HepG2 (cell line): ENCODE data around the gene TMEM9. TPM values are rescaled to one million over a fixed set of nuclear protein-coding genes. Genes with fewer than 3 reads are reported as not detected.

Source experiments
- CHD4 ChIP-seq: fragments of 200-600 bp; sonication (generic); IDR thresholded peaks from 2 replicates; pipeline ENCODE4 v1.7.0; 2017; ENCODE audit warnings: mild to moderate bottlenecking, low read length, borderline replicate concordance
- EHMT2 ChIP-seq: fragments of 200-600 bp; sonication (generic); IDR thresholded peaks from 2 replicates; pipeline ENCODE4 v1.7.0; 2017; ENCODE audit warnings: antibody characterized with exemption, low read depth, low read length, borderline replicate concordance
- MTA1 ChIP-seq: sonication (generic); formaldehyde crosslinking; IDR thresholded peaks from 2 replicates; pipeline ENCODE4 v1.4.0; 2020; ENCODE audit warnings: missing genetic modification reagents, mild to moderate bottlenecking, borderline replicate concordance
- REL ChIP-seq: sonication (generic); formaldehyde crosslinking; conservative IDR thresholded peaks from 2 replicates; pipeline ENCODE4 v1.8.0; 2022; ENCODE audit warnings: mild to moderate bottlenecking, missing genetic modification reagents, moderate library complexity
- RNF2 ChIP-seq: fragments of 450-650 bp; conservative IDR thresholded peaks from 2 replicates; pipeline ENCODE4 v1.6.1; 2016; ENCODE audit warnings: low read depth
- polyA plus RNA-seq, 8 experiments: library from polyadenylated mRNA; depleted of rRNA in 3 of 8; stranded (reverse) in 7 of 8; unstranded in 1 of 8; fragments of >200 nt; fragmentation: Illumina TruSeq in 4 of 8; extraction: Trizol in 4 of 8; gene quantifications; 2 replicates each; pipeline versions ENCODE4 v1.2.1 to v1.2.3, GENCODE V29; 2011 to 2016; ENCODE audit warnings: low read depth in 4 of 8, missing spikeins in 1 of 8, mixed read lengths in 1 of 8; ENCODE audit not compliant: insufficient read depth in 1 of 8
- total RNA-seq, 5 experiments: library from RNA; depleted of rRNA; stranded (reverse); fragments of >200 nt; fragmentation: Illumina TruSeq; extraction: Trizol; gene quantifications; 2 replicates each; pipeline ENCODE4 v1.2.3, GENCODE V29; 2016; ENCODE audit warnings: low read depth in 1 of 5
- TF ChIP-seq, protein P1 (sequence below): sonication (generic); formaldehyde crosslinking; IDR thresholded peaks from 2 replicates; pipeline ENCODE4 v1.8.1; 2022; ENCODE audit warnings: low read depth, mild to moderate bottlenecking, missing genetic modification reagents
- TF ChIP-seq, protein P2 (sequence below): sonication (generic); formaldehyde crosslinking; IDR thresholded peaks from 2 replicates; pipeline ENCODE4 v1.4.0; 2020; ENCODE audit warnings: missing genetic modification reagents

Gene TMEM9
- total and polyA plus RNA-seq, 2 of the 13 experiments (the other 11 are each of a cell fraction or from before 2014, with no cell fraction given) = 60.9 to 102 TPM

GRCh38 chr1:201098992-201099677 lies 55.1 kb downstream of the TMEM9 start (continued):
- TF ChIP-seq, protein P1, sequence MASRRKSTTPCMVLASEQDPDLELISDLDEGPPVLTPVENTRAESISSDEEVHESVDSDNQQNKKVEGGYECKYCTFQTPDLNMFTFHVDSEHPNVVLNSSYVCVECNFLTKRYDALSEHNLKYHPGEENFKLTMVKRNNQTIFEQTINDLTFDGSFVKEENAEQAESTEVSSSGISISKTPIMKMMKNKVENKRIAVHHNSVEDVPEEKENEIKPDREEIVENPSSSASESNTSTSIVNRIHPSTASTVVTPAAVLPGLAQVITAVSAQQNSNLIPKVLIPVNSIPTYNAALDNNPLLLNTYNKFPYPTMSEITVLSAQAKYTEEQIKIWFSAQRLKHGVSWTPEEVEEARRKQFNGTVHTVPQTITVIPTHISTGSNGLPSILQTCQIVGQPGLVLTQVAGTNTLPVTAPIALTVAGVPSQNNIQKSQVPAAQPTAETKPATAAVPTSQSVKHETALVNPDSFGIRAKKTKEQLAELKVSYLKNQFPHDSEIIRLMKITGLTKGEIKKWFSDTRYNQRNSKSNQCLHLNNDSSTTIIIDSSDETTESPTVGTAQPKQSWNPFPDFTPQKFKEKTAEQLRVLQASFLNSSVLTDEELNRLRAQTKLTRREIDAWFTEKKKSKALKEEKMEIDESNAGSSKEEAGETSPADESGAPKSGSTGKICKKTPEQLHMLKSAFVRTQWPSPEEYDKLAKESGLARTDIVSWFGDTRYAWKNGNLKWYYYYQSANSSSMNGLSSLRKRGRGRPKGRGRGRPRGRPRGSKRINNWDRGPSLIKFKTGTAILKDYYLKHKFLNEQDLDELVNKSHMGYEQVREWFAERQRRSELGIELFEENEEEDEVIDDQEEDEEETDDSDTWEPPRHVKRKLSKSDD (CRISPR knock-in tag) = no peak
- TF ChIP-seq, protein P2, sequence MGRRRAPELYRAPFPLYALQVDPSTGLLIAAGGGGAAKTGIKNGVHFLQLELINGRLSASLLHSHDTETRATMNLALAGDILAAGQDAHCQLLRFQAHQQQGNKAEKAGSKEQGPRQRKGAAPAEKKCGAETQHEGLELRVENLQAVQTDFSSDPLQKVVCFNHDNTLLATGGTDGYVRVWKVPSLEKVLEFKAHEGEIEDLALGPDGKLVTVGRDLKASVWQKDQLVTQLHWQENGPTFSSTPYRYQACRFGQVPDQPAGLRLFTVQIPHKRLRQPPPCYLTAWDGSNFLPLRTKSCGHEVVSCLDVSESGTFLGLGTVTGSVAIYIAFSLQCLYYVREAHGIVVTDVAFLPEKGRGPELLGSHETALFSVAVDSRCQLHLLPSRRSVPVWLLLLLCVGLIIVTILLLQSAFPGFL (CRISPR knock-in tag) = no peak
- TF ChIP-seq MTA1 (CRISPR knock-in tag) = no peak
- TF ChIP-seq RNF2 = no peak
- no peak for TF ChIP-seq CHD4
- no peak for TF ChIP-seq EHMT2
- TF ChIP-seq REL (CRISPR knock-in tag) = no peak
